Fibroblast of skin of back (primary cell): ENCODE results near the gene KRT27. TPM values are rescaled to one million over a fixed set of nuclear protein-coding genes. Genes with fewer than 3 reads are reported as not detected.
"Not testable (repeated sequence)": the region's sequence is repeated elsewhere in the genome, so short reads cannot be mapped to it uniquely, and the experiment has no call there.

Source experiments
- DNase-seq: peaks from one replicate; pipeline ENCODE4 v3.0.0-alpha.2; 2013
- polyA plus RNA-seq, 2 experiments: library from polyadenylated mRNA; unstranded; fragments of 120-200 nt; gene quantifications; one replicate each; pipeline ENCODE4 v1.2.1, GENCODE V29; 2013; ENCODE audit not compliant: insufficient read length in 2 of 2

KRT27 gene, protein sequence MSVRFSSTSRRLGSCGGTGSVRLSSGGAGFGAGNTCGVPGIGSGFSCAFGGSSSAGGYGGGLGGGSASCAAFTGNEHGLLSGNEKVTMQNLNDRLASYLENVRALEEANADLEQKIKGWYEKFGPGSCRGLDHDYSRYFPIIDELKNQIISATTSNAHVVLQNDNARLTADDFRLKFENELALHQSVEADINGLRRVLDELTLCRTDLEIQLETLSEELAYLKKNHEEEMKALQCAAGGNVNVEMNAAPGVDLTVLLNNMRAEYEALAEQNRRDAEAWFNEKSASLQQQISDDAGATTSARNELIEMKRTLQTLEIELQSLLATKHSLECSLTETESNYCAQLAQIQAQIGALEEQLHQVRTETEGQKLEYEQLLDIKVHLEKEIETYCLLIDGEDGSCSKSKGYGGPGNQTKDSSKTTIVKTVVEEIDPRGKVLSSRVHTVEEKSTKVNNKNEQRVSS
- not detected for polyA plus RNA-seq (2013, experiment 1 of 2; ENCODE audit: insufficient read length)
- not detected for polyA plus RNA-seq (2013, experiment 2 of 2; ENCODE audit: insufficient read length)

DNA sequence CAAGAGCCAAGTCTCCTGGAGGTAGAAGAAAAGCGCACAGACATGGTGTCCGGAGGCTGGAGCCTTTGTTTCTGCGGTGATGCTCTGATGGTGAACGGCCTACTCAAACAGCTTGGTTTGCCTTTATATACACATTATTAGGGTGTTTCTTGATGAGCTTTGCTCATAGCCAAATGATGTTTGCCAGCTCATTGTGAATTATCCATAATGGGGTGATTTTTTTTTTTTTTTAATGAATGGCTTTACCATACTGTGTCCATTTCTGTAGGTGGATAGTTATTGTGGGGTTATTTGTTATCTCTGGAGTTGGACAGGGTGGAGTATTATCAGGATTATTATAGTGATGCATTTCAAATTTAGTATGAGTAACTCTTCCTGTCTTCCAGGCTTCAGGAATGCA, at the start of gene KRT27:
TSS of gene KRT27 (minus strand) at position 101 of the 400 bp plus-strand sequence. CDS start at position 44, 57 bp downstream.
- DNase-seq, result no peak

DNA sequence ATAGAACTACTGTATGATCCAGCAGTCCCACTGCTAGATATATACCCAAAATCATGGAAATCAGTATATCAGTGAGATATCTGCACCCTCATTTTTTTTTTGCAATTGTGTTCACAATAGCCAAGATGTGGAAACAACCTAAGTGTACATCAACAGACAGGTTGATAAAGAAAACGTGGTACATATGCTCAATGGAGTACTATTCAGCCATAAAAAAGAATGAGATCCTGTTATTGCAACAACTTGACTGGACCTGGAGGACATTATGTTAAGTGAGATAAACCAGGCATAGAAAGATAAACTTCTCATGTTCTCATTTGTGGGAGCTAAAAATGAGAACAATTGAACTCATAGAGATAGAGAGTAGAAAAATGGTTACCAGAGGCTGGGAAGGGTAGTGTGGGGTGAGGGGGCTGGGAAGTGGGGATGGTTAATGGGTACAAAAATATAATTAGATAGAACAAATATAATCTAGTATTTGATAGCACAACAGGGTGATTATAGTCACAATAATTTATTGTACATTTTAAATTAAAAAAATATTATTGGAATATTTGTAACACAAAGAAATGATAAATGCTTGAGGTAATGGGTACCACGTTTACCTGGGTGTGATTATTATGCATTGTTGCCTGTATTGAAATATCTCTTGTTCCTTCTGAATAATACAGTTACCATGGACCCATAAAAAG, 47.9 kb upstream of the KRT27 start:
- DNase-seq, result no peak

DNA sequence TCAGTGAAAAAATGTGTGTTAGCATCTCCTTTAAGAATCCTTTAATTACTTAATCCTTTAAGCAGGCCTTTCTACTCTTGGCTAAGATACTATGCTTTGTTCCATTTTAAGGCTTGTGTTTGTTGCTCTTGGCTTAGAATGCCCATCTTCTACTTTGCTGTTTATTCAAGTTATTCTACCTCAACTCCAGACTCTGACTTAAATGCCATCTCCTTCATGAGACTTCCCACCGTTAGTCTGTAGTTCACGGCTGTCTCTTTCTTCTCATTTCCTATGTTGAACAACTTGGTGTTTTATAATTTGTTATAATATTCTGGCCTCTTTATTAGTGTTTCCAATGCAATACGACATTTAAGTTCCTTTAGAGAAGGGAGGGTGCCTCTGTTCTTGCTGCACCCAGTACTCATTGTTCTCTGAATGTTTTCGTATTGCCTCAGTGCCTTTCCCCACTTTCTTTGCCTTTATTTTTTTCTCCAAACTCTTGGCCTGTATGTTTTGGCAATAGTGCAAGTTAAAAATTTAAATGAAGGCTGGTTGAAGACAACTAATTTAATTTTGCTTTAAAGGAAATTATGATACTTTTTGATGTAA, 46.2 kb upstream of the KRT27 start:
- no peak for DNase-seq

DNA sequence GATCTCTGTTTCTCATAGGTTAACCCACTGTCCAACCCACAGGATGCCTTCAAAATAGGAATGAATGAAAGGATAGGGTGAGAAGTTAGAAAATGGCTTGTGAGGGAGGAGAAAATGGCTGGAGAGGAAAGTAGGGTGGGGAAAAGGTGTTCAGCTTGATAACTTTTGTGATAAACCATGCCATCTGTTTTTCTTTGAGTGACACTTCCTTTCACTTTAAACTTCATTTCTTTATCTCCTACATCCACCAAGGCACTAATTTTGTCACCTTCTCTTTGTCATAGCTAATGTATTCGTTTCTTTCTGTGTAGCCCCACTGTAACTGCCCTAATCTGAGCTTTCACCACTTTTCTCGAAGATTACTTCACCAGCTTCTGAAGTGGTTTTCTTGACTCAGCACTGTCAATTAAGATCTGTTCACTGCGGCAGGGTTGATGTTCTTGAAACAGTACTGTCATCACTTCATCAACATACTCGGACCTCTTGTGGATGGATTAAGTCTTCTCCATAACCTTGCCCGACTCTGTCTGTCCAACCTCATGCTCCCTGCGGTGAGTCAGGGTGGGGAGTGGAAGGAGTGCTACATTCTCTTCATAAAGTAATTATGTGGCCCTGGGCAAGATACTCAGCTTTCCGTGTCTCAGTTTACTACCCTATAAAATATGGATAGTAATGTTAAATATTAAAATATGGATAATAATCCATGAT, 45.5 kb upstream of the KRT27 start:
- peak; percentile 23 for DNase-seq

DNA sequence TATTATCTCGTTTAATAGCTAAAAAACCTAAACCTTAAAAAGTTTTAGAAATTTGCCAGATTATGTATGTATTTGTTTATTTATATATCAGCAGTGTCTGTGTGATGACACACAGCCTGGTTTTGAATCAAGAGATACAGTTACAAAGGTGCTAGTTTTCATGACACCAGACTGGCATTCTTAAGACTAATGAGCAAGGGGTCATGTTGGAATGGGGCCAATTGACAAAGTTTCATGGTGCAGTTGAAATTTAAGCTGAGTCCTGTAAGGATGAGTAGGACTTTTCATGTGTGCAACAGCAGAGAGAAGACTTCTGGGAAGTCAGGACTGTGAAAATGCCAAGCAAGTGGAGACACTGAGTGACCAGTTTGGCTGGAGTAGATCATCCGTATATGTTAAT, 43.2 kb upstream of the KRT27 start:
- no peak for DNase-seq

DNA sequence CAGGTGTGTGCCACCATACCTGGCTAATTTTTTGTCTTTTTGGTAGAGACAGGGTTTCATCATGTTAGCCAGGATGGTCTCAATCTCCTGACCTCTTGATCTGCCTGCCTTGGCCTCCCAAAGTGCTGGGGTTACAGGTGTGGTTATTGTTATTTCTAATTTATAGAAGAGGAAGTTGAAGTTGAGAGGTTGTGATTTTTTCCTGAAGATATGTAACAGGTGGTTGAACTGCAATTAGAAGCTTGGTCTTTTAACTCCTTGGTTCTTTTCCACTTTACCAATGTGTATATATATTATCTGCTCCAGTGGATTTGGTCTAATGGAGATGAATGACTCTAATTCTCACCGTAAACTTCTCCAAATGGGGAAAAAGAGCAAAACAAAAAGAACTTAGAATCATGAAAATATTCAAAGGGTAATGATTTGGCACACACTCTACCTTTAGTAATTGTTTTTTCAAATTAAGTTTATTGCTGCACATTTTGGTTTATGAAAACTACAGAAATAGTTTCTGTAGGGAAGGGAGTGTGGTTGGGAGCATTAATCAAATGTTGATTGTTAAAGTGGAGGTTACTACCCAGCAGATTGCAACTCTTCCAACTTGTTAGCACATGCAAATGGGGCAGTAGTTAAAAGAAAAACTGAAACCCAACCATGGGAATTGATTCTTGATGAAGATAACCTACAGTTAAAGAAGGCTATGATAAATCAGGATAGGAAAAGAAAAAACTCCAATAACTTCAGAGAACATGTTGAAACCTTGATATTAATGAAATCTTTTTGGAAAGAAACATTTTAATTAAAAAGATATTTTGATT, 41.9 kb upstream of the KRT27 start:
- no peak for DNase-seq

DNA sequence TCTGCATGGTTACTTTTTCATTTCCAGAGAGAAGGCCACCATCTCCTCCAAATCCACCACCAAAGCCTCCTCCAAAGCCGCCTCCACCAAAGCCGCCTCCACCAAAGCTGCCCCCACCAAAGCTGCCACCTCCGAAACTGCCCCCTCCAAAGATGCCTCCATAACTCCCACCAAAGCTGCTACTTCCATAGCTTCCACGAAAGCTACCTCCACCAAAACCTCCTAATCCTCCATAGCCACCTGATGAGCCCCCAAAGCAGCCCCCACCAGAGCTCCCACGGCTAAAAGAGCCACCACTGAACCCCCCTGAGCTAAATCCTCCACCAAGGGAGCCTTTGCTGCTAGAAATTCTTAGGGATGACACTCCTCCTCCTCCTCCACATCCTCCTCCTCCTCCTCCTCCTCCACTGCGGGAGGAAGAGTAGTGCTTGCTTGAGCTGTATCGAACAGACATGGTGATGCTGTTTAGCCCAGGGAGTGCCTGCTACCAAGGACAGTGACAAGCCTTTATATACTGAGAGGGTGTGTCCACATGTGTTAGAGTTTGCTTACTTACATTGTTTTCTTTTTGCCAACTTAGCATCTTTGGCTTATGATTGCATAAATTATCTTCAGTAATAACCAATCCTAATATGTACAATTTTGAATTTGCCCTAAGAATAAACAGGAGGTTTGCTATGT, 39.9 kb upstream of the KRT27 start, which contains the start of gene KRT10:
TSS of gene KRT10 (minus strand) at position 483 of the 681 bp plus-strand sequence. CDS start at position 454, 29 bp downstream.
- no peak for DNase-seq

DNA sequence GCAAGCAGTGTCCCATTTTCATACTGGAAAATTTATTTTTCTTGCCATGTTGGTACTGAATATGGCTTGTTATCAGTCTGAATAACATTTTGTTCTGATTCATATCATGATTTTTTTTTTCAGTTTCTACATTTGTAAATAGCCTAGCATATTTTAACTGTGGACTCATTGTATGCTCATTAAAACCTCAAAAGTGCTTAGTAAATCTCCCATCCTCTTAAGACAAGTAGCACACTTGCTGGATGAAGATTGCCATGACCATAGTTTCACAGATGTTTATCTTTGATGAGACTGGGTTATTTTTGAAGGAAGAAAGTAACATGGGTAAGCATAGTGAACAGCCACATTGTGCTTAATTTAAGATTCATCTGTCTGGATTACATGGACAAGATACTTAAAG, 39.2 kb upstream of the KRT27 start:
- DNase-seq, result no peak

DNA sequence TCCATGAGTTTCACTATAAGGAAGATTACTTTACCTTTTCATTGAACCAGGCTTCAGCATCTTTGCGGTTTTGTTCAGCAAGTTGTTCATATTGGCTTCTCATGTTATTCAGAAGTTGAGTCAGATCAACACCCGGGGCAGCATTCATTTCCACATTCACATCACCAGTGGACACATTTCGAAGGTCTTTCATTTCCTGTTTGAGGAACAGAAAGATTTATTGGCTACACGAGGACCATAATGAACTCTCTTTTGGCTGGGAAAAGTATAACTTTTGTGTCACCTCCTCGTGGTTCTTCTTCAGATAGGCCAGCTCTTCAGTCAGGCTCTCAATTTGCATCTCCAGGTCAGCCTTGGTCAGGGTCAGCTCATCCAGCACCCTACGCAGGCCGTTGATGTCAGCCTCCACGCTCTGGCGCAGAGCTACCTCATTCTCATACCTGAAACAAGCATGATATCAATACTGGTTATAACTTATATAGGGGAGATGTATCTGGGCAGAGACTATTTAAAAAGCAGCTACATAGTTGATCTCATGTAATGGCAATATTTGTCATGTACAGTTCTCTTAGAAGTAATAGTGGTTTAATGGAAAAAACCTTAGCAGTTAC, 38.0 kb upstream of the KRT27 start:
- DNase-seq, result no peak

DNA sequence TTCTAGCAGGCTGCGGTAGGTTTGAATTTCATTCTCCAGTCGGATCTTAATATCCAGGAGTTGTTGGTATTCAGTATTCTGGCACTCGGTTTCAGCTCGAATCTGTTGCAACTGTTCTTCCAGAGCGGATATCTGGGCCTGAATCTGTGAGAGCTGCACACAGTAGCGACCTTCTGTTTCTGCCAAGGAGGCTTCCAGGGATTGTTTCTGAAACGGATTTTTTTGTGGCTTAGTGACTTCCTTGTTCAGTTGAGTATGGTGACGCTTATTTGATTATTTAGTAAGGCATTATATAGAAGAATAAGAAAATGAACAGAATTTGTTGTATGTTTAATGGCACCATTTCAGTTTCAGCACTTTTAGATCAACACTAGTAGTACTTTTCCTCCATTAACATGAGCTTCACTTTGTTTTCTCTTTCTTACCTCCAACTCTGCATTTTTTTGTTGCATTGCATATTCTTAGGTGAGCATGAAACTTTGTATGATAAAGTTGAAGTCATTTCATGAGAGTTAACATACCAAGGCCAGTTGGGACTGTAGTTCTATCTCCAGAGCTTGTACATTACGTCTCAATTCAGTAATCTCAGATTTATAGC, 37.3 kb upstream of the KRT27 start:
- peak; percentile 17 for DNase-seq

DNA sequence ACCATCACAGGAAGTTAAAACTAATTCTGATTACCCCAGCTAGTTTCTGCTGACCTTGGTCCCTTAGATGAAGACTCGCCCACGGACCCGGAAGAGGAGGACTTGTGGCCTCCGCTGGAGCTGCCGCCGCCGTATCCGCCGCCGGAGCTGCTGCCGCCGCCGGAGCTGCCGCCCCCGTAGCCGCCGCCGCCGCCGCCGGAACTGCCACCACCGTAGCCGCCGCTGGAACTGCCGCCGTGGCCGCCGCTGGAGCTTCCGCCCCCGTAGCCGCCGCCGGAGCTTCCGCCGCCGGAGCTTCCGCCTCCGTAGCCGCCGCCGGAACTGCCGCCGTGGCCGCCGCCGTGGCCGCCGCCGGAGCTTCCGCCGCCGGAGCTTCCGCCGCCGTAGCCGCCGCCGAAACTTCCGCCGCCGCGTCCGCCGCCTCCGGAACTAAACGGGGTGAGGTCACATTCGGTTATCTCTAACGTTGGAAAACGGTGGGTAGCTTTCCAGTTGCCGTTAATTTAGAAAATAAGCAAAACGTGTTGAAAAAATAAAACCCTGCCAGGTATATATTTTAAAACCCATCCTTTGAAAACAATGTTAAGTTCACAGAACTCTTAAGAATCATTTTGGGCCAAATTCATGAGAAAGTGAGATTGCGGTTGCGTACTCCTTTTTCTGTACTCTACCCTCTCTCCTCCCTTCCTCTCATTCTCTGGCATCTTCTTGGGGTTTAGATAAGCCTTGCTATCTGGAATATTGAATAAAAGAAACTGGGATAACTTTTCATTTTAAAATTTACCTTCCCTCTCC, 36.6 kb upstream of the KRT27 start:
- DNase-seq, result peak; percentile 84

DNA sequence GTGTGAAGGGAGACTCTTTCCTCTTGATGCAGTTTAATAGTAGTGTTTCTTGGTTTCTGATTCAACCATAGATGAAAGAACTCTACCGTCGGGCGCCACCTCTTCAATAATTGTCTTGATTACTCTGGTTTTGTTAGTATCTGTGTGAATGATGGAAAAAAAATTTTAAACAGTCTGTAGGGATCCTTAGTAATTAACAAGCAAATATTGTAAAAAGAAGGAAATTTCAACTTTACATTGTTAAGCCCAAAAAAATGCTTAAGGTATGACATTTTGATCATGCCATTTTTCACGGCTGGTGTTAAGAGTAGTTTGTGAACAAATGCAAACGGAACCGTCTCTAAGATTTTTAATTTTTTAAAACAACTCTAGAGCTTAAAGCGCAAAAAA, 36.0 kb upstream of the KRT27 start:
- no peak for DNase-seq

DNA sequence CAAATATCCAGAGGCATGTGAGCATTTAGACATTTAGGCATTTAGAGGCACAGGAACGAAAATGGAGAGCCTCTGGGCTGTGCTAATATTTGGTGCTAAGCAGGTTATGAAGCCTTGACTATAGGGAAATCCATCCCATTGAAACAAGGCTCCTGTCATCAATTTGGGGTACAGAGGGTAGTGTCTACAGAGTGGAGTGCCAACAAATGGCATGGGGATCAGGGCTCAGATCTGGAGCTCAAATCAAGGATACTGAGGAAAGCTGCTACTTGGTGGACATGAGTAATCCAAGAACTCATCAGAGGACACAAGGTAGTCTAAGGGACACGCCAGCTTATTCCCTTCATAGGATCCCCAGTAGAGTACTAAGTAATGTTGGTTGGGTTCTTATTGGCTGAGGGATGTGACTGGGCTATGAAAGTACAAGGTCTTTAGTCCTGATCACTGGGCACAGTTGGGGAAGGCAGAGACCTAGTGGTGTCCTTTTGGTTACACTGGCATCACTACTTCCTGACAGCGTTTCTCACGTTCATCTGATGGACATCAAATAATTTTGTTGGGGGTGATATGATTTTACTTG, 34.8 kb upstream of the KRT27 start:
- DNase-seq, result no peak

DNA sequence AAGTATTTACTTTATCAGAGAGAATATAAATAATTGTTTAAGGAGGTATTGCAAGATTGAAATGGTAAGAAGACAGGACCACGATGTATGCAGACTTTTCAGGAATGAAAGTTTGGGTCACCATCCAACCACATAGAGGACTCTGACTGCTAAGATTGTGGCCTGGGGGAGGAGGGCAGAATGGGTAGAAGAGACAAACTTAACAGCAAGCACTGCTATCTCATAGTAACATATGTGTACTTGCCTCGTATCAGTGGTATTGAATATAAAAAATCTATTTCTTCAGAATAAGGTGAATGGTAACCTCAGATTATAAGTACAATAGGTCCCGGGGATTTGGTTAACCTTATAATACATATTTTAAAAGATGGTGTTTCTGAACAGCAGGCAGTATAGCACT, 34.2 kb upstream of the KRT27 start:
- DNase-seq, result no peak

DNA sequence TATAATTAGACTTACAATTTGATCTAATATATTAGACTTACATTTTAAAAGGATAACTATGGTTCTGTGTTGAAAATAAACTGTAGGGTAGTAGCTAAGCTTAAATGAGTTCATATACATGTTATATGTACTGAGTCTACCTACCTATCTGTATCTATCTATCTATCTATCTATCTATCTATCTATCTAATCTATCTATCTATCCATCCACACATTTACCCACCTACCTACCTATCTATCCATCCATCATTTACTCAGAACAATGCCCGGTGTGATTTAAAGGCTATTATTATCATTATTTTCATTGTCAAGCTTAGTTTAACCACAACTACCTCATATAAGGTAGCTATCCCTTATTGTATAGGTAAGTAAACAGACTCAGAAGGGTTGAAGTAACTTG, 33.0 kb upstream of the KRT27 start:
- no peak for DNase-seq

DNA sequence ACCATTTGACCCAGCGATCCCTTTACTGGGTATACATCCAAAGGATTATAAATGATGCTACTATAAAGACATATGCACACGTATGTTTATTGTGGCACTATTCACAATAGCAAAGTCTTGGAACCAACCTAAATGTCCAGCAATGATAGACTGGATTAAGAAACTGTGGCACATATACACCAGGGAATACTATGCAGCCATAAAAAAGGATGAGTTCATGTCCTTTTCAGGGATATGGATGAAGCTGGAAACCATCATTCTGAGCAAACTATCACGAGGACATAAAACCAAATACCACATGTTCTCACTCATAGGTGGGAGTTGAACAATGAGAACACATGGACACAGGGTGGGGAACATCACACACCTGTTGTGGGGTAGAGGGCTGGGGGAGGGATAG, 32.3 kb upstream of the KRT27 start:
- DNase-seq, result not testable (repeated sequence)

DNA sequence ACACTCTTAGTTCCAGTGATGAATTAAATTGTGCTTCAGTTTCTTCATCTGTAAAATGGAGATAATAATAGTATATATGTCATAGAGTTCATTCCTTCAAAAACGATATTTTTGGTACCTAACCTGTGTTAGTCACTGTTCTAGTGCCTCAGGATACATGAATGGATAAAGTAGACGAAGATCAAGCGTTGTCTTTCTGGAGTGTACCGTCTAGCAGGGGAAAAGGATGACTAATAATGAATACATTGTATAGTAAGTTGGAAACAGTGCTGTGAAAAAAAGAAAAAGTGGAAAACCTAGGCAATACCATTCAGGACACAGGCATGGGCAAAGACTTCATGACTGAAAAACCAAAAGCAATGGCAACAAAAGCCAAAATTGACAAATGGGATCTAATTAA, 31.5 kb upstream of the KRT27 start:
- DNase-seq, result peak; percentile 59

DNA sequence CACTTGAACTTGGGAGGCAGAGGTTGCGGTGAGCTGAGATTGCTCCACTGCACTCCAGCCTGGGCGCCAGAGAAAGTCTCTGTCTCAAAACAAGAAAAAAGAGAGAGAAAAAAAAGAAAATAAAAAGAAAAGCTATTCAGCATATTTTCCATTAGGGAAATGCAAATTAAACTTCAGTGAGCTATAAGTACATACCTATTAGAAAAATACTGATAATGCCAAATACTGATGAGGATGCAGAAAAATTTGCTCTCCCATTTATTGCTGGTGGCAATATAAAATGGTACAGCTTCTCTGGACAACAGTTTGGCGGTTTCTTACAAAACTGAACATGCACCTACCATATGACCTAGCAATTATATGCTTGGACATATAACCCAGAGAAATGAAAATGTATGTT, 30.3 kb upstream of the KRT27 start:
- no peak for DNase-seq

DNA sequence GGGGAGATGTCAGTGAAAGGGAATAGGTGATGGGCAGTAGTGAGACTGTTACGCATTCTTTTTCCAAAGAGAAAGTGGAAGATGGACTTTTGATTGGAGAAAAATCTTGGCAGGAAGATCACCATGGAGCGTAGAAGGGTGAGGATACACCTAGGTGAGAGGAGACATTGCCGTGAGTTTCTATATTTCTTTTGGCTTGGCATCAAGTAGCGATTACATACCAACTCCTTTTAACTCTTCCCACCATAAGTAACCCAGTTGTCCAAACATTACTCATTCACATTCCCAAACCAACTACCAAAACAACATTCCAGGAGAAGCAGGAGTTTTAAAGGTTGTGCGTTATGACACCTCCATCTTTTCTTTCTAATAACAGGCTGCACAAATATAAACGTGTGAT, 28.1 kb upstream of the KRT27 start:
- DNase-seq, result peak; percentile 79
